Measurements from ENCODE around the gene MGST2.

DNA sequence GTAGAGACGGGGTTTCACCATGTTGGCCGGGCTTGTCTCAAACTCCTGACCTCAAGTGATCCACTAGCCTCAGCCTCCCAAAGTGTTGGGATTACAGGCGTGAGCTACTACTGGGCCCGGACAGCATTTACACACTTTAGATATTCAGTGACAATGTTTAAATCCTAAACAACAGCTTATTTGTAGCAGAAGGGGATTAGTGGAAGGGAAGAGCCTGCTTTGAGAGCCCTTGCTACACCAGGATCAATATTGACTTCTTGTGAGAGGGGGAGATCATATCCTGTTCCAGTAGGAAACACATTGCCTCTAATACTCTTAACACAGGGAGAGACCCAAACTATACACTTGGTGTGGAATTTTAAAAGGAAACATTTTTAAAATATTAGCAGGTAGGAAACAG lies 7.1 kb downstream of the MGST2 start:
- TF ChIP-seq RARB (CRISPR knock-in tag; IDR thresholded peaks at IDR 0.05) (no peak), ESRRG (CRISPR knock-in tag; IDR thresholded peaks at IDR 0.05) (no peak), TOX (CRISPR knock-in tag; IDR thresholded peaks at IDR 0.05; ENCODE audit: borderline replicate concordance) (no peak), SNAI2 (CRISPR knock-in tag; IDR thresholded peaks at IDR 0.05) (no peak)

All from SK-N-SH treated with all-trans-retinoic acid at 6 μM for 48 hours (cell line).